ENCODE data around the gene SPOP.
"Not testable (repeated sequence)": the region's sequence is repeated elsewhere in the genome, so short reads cannot be mapped to it uniquely, and the experiment has no call there.

SPOP gene

DNA sequence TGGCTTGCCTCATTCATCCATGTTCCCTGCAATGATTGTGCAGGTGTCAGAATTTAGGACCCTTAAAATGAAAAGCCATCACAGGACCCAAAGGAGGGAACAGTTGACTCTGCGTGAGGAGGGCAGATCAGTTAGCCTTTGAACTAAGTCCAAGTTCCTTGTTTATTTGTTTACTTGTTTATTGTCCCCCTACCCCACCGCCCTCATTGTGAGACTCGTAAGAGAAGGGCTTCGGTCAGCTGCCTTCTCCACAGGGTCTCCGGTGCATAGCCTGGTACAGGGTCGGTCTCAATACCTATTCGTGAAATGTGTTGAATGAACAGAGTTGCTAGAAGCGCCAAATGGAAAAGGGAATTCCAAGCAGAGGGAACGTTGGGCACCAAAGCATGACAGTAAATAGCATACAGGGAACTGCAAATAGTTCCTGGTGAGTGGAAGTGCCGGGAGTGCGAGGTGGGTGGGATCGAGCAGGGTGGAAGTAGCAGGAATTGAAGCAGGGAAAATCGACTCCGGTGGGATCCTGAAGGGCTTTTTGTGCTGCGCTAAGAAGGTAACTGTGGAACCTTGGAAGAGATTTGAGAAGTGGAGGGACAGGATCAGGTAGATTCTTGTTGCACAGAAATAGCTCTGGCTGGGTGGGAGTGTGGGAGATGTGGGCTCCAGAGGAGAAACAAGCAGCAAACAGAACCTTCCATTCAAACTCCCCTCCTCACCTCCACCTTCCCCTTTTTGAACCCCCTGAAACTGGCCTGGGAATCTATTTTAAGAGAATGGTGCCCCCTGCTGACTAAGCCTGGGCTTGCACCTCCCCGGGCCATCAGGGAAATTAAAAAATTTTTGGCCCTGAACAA is 17.2 kb upstream of the SPOP start:
- DNase-seq, result peak; percentile 7

DNA sequence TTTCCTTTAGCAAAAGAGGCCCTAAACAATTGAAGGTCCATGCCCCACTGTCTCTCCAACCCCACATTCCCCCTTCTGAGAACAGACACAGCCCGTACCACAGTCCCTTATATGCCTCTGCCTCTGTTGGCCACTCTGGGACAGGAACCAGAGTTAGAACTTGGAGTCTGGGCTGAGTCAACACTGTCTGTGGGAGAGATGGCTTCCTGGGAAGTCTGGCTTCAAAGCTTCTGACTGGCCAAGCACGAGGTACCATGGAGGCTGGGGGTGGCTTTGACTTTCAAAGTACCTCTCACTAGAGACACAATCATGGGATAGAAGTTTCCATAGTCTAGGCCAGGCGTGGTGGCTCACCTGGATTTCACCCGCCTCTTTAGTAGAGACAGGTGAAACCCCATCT is 14.9 kb upstream of the SPOP start:
- no peak for DNase-seq

- DNase-seq, result no peak
Observed at GRCh38 chr17:49691677-49692191, 13.8 kb upstream of the SPOP start.

GRCh38 chr17:49691086-49691676 is 13.3 kb upstream of the SPOP start:
- DNase-seq, result peak; percentile 7

DNA sequence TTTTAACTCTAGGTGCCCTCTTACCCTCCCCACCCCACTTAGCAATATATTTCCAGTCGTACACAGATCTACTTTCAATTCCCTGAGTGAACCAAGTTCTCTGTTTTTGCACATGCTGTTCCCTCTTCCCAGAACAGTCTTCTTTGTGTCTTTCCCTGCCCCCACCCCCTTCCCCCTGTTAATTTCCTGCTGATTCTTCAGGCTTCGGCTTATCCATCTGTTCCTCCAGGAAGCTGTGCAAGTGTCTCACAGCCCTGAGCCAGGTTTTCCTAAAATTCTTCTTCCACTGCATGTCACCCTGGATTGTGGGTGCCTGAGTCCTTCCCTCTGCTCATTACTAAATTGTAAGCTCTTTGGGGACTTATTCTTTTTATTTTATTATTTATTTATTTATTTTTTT is 12.4 kb upstream of the SPOP start:
- no peak for DNase-seq

DNA sequence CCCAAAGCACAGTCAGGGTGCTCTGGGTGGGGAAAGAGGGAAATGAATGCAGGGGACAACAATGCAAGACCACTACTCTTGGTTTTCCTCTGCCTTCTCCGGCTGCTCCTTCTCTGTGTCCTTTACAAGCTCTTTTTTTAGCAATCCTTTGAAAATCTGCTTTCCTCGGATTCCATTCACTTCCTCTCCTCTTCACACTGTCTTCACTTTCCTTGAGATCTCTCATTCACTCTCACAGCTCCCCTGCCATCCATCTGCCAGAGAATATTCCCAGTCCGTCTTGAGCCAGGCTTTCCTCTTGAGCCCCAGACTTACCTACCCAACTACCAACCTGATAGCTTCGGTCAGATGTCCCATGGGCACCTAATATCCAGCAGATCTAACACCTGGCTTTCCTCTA is 11.0 kb upstream of the SPOP start:
- no peak for DNase-seq

GRCh38 chr17:49687878-49688491 is 10.1 kb upstream of the SPOP start:
- peak; percentile 57 for DNase-seq

DNA sequence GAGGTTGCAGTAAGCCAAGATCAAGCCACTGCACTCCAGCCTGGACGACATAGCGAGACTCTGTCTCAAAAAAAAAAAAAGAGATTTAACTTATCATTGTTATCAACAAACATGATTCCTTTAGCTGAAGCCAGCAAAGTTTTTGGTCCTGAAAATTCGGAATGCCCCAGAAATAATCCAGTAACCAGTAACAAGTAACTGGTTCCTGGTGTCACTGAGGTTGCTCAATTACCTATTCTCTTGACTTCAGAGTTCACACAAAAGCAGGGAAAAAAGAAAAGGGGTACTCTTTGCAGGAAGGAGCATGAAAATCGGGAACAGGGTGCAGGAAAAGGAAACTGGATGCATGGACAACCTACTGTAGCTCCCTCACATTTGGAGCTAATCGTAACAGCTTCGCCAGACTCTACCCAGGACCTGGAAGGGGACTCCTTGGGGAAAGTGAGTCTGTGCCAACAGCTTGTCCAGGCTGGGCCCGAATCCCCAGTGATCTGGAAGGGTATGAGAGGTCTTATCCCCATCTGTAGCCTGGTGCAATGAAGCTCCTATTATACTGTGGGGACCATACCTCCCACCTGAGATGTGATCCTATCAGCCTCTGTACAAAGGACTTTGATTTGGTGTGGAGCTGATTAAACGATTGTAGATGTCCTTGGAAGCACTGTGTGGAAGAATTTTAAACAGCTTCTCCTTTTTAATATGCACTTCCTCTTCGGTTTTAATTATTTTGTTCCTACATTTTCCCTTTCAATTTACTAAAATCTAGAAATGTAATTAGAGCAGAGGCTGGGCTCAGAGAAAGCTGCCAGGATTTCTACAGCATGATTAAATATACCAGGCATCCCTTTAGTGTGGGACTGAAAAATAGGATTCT is 3.4 kb upstream of the SPOP start:
- no peak for DNase-seq

- DNase-seq, result no peak
Observed at GRCh38 chr17:49680314-49680713, 2.4 kb upstream of the SPOP start.

GRCh38 chr17:49677134-49677932 is 564 bp downstream of the SPOP start:
- peak; percentile 82 for DNase-seq

DNA sequence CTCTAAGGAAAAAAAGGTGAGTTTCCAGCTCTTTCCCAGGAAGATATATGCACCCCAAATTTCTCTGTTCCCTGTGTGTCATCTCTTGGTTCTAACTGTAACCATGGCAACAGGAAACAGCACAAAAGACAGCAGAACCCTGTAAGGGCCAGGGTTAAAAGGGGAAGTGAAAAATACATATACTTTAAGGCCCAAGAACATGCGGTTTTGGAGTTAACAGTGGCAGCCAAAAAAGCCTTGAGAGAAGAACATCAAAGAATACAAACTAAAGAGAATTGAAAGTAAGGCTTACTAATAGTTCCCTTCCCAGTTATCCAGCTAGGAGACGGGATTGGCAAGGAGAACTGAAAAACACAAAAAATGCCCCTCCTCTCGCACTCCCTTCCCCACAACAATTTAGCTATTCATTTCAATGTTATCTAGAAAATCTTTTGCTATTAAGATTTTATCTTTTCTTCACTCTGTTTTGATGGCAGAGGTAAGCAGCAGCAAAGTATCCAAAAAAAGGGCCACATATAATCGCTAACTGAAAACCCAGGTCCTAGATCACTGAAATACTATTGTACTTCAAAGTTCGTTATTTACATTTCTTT is 1.5 kb downstream of the SPOP start:
- peak; percentile 55 for DNase-seq

DNA sequence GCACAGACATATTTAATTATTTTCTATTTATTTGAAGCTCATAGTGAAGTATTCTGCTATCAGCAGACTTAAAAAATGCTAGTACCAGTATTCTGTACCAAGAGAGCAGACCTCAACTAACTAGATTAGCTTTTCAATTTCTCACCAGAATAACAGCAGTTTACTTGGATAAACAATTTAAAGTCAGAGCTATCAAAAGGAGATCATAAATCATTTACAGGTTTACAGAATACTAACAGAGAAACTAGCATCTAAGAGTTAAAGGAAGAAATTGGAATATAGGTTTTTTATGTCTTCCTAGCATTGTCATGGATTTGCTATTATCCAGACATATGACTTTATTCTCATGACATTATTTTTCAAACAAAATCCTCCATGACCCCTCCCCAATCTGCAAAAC is 3.4 kb downstream of the SPOP start:
- no peak for DNase-seq

DNA sequence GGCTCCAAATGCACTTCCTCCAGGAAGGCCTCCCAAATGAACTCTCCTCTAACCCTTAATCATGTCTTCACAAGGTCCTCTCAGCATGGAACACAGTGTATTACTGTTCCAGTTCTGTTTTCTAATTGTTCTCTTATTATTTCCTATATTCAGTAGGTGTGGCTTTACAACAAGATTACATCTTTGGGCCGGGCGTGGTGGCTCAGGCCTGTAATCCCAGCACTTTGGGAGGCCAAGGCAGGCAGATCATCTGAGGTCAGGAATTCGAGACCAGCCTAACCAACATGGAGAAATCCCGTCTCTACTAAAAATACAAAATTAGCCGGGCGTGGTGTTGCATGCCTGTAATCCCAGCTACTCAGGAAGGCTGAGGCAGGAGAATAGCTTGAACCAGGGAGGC is 4.2 kb downstream of the SPOP start:
- not testable (repeated sequence) for DNase-seq

- no peak for DNase-seq
Observed at GRCh38 chr17:49670641-49671040, 7.3 kb downstream of the SPOP start.

GRCh38 chr17:49670002-49670401 is 7.9 kb downstream of the SPOP start:
- DNase-seq, result no peak

- no peak for DNase-seq
Observed at GRCh38 chr17:49667854-49668253, 10.0 kb downstream of the SPOP start.

- DNase-seq, result no peak
Observed at GRCh38 chr17:49664706-49665211, 13.1 kb downstream of the SPOP start.

- DNase-seq, result no peak
Observed at GRCh38 chr17:49659661-49660382, 18.1 kb downstream of the SPOP start.

- no peak for DNase-seq
Observed at GRCh38 chr17:49656247-49656646, 21.6 kb downstream of the SPOP start.

DNA sequence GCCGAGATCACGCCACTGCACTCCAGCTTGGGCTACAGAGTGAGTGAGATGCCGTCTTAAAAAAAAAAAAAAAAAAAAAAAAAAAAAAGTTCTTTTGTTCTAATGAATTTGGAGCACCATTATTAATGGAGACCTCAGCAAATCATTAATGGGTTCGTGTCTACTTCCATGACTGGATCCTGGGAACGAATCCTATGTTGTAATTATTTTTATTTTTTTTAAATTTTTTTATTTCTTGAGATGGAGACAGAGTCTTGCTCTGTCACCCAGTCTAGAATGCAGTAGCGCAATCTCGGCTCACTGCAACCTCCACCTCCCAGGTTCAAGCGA is 30.7 kb downstream of the SPOP start:
- no peak for DNase-seq
